ENCODE data around the gene KCNQ1. TPM values are rescaled to one million over a fixed set of nuclear protein-coding genes. Genes with fewer than 3 reads are reported as not detected.

KCNQ1 gene
- total and polyA plus RNA-seq, 2 of the 13 experiments (the other 11 are each of a cell fraction or from before 2014, with no cell fraction given): 0.02 to 0.08 TPM

GRCh38 chr11:2420502-2421225 lies 24.1 kb upstream of the KCNQ1 start (continued):
- TF ChIP-seq ZGPAT (CRISPR knock-in tag; IDR thresholded peaks at IDR 0.05) (no peak), DR1 (CRISPR knock-in tag; IDR thresholded peaks at IDR 0.05) (no peak), ARNT (IDR thresholded peaks at IDR 0.05) (no peak), ZNF512 (CRISPR knock-in tag; IDR thresholded peaks at IDR 0.05) (no peak), KIAA2018 (CRISPR knock-in tag; IDR thresholded peaks at IDR 0.05; ENCODE audit: borderline replicate concordance) (no peak), POLR2G (IDR thresholded peaks at IDR 0.05; ENCODE audit: low read depth, low read length) (no peak), ZBTB7A (CRISPR knock-in tag; IDR thresholded peaks at IDR 0.05) (no peak), PCBP1 (IDR thresholded peaks at IDR 0.05; ENCODE audit: borderline replicate concordance, low read depth, low read length) (no peak), CCDC6 (CRISPR knock-in tag; IDR thresholded peaks at IDR 0.05) (no peak), TFAP4 (IDR thresholded peaks at IDR 0.05; ENCODE audit: borderline replicate concordance, low read depth) (no peak), HMGXB4 (CRISPR knock-in tag; IDR thresholded peaks at IDR 0.05; ENCODE audit: borderline replicate concordance in 1 of 2, low read depth in 1 of 2) (peak; percentile 37 to 82; a peak in 3 of 4 replicates), CENPX (CRISPR knock-in tag; IDR thresholded peaks at IDR 0.05) (no peak), SAP130 (CRISPR knock-in tag; IDR thresholded peaks at IDR 0.05; ENCODE audit: low read depth) (peak; percentile 23; the same call in 1 of the 2 replicates), NR2F6 (IDR thresholded peaks at IDR 0.05) (no peak), NR2F6 (CRISPR knock-in tag; IDR thresholded peaks at IDR 0.05) (no peak)

Measured in HepG2 (cell line).